GM12875 (cell line): ENCODE data around the gene RDH12.

Experiments used
- H3K4me3 ChIP-seq: one replicate; pipeline ENCODE4 v1.5.1; 2011; ENCODE audit warnings: low read depth, low read length, control low read depth
- TF ChIP-seq, protein P1 (sequence below): IDR thresholded peaks from 2 replicates; pipeline ENCODE4 v1.5.1; 2011; ENCODE audit warnings: low read depth, mild to moderate bottlenecking, control low read depth, inconsistent platforms, low read length, moderate library complexity, borderline replicate concordance; ENCODE audit not compliant: insufficient read depth

The RDH12 gene

DNA sequence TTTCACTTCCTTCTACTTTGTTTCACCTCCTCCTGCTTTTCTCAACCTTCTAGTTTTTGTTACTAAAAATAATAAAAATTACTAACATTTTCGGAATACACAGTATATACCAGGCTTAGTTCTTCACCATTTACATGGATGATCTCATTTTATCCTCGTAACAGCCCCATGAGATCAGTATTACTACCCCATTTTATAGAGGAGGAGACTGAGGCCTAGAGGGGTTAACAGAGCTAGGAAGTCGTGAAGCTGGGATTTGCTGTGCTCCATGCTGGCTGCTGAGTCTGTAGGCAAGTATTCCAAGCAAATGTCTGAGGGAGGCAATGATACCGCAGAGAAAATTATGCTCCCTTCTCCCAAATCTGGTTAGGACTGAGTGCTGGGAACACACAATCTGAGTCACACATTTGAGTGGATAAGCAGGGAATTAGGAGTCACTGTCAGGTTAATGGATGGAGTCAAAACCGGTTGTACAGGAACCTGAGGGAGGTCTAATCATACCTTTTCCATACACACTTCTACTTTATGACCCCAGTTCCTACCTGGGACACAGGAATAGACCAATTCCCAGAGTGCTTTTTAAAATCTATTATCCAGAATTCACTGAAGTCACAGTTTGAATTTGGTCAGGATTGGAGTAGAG lies 63.6 kb downstream of the RDH12 start:
- TF ChIP-seq, protein P1, sequence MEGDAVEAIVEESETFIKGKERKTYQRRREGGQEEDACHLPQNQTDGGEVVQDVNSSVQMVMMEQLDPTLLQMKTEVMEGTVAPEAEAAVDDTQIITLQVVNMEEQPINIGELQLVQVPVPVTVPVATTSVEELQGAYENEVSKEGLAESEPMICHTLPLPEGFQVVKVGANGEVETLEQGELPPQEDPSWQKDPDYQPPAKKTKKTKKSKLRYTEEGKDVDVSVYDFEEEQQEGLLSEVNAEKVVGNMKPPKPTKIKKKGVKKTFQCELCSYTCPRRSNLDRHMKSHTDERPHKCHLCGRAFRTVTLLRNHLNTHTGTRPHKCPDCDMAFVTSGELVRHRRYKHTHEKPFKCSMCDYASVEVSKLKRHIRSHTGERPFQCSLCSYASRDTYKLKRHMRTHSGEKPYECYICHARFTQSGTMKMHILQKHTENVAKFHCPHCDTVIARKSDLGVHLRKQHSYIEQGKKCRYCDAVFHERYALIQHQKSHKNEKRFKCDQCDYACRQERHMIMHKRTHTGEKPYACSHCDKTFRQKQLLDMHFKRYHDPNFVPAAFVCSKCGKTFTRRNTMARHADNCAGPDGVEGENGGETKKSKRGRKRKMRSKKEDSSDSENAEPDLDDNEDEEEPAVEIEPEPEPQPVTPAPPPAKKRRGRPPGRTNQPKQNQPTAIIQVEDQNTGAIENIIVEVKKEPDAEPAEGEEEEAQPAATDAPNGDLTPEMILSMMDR, result no peak
- no peak overlapping the region for H3K4me3 ChIP-seq

DNA sequence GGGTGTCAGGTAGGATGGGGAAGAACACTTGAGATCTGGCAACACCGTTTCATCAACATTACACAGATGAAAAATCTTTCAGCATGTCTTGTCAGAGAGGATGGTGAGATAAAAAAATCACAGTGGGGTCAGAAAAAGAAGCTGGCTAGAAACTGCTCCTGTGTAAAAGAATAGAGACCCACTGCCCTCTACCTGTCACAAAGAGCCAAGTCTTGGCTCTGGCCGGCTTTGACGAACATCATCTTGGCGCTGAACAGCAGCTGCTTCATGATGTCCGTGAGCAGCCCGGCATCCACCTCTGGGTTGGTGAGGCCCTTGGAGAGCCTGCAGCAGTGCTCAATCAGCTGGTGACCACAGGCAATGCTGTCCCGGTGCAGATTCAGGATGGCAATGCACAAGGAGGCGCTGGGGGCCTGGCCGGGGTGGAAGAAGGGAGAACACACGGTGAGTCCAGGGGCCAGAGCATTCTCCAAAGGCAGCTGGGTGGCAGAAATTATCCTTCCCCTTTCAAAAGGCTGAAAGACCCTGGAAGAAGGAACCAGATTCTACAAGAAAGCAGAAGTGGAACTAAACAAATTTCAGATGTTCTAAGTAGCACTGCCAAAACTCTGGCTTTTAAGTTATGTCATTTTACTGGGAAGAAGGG lies 64.5 kb downstream of the RDH12 start:
- no peak overlapping the region for H3K4me3 ChIP-seq
- TF ChIP-seq, protein P1, result no peak

DNA sequence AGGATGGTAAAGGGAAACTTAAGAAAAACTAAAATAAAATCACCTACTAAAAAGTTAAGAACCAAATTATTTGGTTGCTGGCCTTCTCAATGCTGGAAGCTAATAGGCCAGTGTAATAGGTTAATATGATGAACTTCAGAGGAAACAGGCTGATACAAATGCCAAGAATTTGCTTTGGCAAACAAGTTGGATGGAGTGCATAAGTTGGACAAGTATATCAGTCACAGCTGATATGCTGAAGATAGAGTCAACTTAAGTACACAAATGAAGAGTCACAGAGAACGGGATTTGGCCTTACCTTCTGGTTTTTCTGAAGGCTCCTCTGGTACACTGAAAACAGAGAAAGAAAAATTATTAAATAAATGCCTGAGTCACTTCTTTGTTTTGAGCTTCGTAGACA lies 66.5 kb downstream of the RDH12 start:
- H3K4me3 ChIP-seq, result no peak overlapping the region
- TF ChIP-seq, protein P1, result no peak

DNA sequence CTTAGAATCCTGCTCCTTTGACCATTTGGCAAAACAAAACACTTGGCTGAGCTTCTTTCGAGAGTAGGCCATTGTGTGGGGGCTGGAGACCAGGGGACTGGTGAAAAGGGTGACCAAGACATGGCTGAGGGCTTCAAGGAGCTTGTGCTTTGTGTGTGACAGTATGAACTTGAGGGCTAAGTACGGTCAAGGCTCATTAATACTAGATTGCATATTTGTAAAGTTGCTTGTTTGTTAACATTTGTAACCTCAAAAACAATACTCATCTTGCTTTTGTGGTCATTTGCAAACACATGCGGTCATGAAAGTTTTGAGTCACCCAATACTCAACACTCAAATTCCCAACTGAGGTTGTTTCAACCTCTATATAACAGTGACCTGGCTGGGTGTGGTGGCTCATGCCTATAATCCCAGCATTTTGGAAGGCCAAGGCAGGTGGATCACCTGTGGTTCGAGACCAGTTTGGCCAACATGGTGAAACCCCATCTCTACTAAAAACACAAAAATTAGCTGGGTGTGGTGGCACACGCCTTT lies 72.2 kb downstream of the RDH12 start:
- TF ChIP-seq, protein P1, result no peak
- H3K4me3 ChIP-seq, result no peak overlapping the region

DNA sequence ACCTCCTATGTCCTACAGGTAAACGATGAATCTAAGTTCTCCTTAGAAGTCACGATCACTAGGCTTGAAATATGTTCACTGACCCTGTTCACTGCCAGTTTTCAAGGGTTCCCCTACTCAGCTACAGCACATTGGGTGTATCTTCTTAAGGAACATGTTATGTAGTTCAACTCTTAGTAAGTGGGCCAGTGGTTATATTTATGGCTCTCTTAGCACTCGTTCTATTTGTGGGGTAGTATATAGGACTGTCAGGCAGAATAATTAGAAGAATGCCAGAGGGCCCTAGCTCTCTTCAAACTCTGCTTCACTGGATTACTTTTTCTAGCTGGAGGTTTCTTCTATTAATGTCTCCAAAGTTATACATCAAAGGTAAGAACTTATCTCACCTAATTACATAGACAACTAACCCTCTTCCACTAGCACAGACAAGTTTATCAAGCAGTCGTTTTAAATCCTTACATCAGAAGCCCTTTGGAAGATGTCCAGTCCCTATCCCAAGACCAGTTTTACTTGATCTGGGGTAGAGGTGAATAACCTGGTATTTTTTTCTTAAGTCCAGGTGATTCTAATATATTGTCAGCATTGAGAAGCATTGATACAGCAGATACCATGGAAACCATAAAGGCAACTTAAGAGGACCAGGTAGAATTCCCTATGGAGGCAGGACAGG lies 75.1 kb downstream of the RDH12 start:
- TF ChIP-seq, protein P1, result no peak
- no peak overlapping the region for H3K4me3 ChIP-seq

DNA sequence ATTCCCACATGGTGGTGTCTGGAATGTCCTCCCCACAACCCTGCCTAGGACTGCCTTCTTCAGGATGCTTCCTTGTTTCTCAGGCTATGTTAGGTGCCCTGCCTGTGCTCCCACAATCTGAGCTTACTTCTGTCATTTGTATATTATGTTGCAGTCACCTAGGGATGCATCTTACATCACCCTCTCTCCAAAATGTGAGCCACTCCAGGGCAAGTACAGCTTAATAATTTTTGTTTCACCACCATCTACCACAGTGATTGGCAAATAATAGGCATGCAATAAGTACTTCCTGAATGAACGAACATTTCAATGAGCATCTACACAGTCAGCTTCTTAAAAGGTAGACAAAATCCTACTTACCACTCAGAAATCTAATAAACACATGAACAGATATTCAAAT lies 77.1 kb downstream of the RDH12 start:
- H3K4me3 ChIP-seq, result no peak overlapping the region
- TF ChIP-seq, protein P1, result no peak
